Fibroblast of villous mesenchyme (primary cell): ENCODE data around the gene TCERG1L. TPM values are rescaled to one million over a fixed set of nuclear protein-coding genes. Genes with fewer than 3 reads are reported as not detected.

Experiments used
- DNase-seq: peaks from one replicate; pipeline ENCODE4 v3.0.0-alpha.2; 2010; ENCODE audit warnings: low read depth
- H3K4me3 ChIP-seq: 2 replicates; pipeline ENCODE4 v1.5.1; 2011; ENCODE audit warnings: low read depth, mild to moderate bottlenecking, low read length
- CTCF ChIP-seq: IDR thresholded peaks from 2 replicates; pipeline ENCODE4 v1.5.1; 2012; ENCODE audit warnings: low read depth, mild to moderate bottlenecking, low read length; ENCODE audit not compliant: insufficient read depth
- total RNA-seq: library from RNA; depleted of rRNA; stranded (reverse); fragments of >200 nt; gene quantifications from 2 replicates; pipeline ENCODE4 v1.2.3, GENCODE V29; 2012

Gene TCERG1L
- total RNA-seq, 1 donor, result not detected

- no peak for TF ChIP-seq CTCF
- no peak for DNase-seq
- no peak overlapping the region for H3K4me3 ChIP-seq
These were observed 60.9 kb downstream of the TCERG1L start for GRCh38 chr10:131250454-131251145.

- DNase-seq, result no peak
- no peak overlapping the region for H3K4me3 ChIP-seq
- no peak for TF ChIP-seq CTCF
These were observed 61.6 kb downstream of the TCERG1L start for GRCh38 chr10:131249955-131250344.

GRCh38 chr10:131249238-131249954 is 62.1 kb downstream of the TCERG1L start:
- DNase-seq, result no peak
- TF ChIP-seq CTCF, result no peak
- H3K4me3 ChIP-seq, result no peak overlapping the region

GRCh38 chr10:131248376-131249165 is 63.0 kb downstream of the TCERG1L start:
- no peak for TF ChIP-seq CTCF
- no peak overlapping the region for H3K4me3 ChIP-seq
- no peak for DNase-seq

GRCh38 chr10:131247873-131248272 is 63.6 kb downstream of the TCERG1L start:
- no peak for TF ChIP-seq CTCF
- DNase-seq, result no peak

GRCh38 chr10:131246775-131247174 is 64.7 kb downstream of the TCERG1L start:
- DNase-seq, result no peak
- TF ChIP-seq CTCF, result no peak
- no peak overlapping the region for H3K4me3 ChIP-seq

More at GRCh38 chr10:131247873-131248272, 63.6 kb downstream of the TCERG1L start:
- H3K4me3 ChIP-seq, result no peak overlapping the region
